Activated T-helper 1 cell treated with Interleukin-2 at 50 U/mL for 16 hours (primary cell): ENCODE results near the gene RSBN1.
A peak's percentile ranks its signal among the peaks of the same experiment; 100 is the strongest.
"Not testable (repeated sequence)": the region's sequence is repeated elsewhere in the genome, so short reads cannot be mapped to it uniquely, and the experiment has no call there.

Experiments
- DNase-seq: peaks from one replicate; pipeline ENCODE4 v3.0.0-alpha.2; 2020; ENCODE audit warnings: low read depth

The RSBN1 gene

DNA sequence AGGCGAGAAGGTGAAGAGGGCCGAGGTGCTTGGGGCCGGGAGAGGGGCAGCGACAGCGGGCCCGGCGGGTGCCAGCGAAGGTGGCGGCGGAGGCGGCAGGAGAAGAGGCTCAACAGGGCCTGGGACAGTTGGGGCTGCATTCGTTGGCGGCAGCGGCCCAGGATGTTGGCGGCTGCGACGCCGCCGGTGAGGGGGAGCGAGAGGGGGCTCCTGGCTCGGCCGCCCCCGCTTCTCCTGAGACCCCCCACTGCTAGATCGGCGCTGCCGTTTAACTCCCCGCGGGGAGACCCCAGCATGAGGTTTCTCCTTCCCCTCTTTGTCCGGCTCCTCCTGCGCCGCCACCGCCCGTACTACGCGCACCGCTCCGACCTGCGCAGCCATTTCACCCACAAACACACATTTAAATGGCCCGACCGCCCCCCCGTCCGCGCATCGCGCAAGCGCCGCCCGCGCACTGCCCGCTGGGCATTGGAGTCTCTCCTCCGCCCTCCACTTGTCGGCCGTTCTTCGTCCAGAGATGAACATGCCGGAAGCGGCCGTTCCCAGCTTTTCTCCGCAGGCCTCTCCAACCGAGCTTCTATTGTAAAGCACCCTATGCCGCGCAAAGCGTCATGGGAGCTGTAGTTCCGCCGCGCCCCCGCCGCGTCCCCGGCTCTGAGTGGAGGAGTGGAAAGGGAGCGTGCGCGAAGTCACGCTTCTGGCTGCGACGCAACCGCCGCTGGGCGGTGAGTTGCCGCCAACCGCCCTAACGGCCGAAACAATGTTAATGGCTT is at the start of gene RSBN1:
TSS of gene RSBN1 (minus strand) at position 589 of the 773 bp plus-strand sequence. CDS start at position 525, 64 bp downstream.
- peak; percentile 98 for DNase-seq

- DNase-seq: no peak
Observed at GRCh38 chr1:113861641-113862040, 49.4 kb upstream of the RSBN1 start.

- no peak for DNase-seq
Observed at GRCh38 chr1:113860891-113861290, 48.6 kb upstream of the RSBN1 start.

GRCh38 chr1:113859478-113860175 is 47.4 kb upstream of the RSBN1 start:
- DNase-seq: no peak

DNA sequence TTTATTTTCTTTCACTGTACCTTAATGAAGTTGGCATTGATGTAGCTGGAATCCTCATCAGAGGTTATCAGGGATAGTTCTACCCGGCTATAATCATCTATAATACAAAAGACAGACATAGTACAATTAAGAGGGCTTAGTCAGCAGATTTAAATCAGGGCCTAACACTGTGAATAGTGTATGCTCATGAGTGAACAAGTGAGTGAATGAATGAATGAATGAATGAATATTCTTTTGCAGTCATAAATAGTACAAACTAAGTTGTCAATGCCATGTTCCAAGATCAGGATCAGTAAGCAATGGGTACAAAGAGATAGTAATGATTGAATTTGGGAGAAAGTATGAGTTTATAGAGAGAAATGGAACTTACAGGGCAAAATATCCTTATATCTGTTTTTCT is 46.7 kb upstream of the RSBN1 start:
- no peak for DNase-seq

DNA sequence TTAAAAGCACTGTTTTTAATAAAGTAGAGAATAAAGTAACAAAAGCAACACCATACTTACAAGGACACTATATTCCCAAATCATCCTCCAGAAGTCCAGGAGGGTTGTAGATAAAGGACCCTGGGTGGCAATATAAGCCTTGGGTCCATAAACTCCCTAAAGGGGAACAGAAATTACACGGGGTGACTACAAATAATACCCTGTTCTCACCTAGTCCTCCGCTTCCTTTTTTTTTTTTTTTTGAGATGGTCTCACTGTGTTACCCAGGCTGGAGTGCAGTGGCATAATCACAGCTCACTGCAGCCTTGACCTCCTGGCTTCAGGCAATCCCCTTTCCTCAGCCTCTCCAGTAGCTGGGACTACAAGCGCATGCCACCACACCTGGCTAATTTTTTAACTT is 46.1 kb upstream of the RSBN1 start:
- no peak for DNase-seq

GRCh38 chr1:113857776-113858175 is 45.5 kb upstream of the RSBN1 start:
- DNase-seq: no peak

DNA sequence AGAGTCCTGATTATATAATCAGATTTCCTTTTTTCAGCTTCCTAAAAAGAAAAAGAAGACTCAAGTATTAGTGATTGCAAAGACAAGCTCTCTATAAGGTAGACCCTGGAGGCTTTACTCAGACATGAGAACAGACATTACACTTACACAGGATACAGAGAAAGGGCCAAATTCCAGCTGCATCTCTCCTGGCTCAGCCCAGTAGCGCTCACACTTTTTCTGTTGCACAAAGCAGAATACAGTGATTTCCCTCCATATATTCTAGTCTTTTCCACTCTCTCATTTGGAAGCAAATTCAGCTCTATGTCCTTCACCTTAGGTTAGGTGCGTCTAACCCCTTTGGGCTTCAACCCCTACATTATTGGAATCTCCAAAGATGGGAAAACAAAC is 44.1 kb upstream of the RSBN1 start:
- no peak for DNase-seq

GRCh38 chr1:113855630-113856400 is 43.5 kb upstream of the RSBN1 start:
- DNase-seq: no peak

GRCh38 chr1:113854234-113854633 is 42.0 kb upstream of the RSBN1 start:
- no peak for DNase-seq

DNA sequence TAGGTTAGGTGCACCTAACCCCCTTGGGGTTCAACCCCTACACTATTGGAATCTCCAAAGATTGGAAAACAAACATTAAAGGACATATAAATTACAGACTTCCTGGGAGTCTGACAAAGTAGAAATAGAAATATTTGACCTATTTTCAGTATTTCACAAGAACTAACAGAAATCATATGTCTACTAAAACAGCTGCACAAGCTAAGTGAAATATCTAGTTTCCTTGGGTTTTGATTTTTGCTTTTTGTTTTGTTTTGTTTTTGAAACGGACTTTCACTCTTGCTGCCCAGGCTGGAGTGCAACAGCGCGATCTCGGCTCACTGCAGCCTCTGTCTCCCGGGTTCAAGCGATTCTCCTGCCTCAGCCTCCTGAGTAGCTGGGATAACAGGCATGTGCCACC is 40.4 kb upstream of the RSBN1 start:
- DNase-seq: not testable (repeated sequence)

- no peak for DNase-seq
Observed at GRCh38 chr1:113850127-113850796, 38.0 kb upstream of the RSBN1 start.

GRCh38 chr1:113849072-113849471 is 36.8 kb upstream of the RSBN1 start:
- no peak for DNase-seq

- no peak for DNase-seq
Observed at GRCh38 chr1:113846391-113847035, 34.2 kb upstream of the RSBN1 start.

DNA sequence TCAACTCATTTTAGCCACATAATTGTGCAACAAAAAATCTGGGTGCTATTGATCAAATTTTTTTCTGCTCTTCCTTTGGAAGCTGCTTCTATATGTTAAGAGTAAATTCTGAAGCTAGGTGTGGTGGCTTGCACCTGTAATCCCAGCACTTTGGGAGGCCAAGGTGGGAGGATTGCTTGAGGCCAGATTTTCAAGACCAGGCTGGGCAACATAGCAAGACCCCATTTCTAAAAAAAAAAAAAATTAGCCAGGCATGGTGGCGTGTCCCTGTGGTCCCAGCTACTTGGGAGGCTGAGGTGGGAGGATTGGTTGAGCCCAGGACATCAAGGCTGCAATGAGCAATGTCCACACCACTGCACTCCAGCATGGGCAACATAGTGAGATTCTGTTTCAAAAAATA is 24.3 kb upstream of the RSBN1 start:
- no peak for DNase-seq

- DNase-seq: no peak
Observed at GRCh38 chr1:113835686-113836290, 23.5 kb upstream of the RSBN1 start.

- no peak for DNase-seq
Observed at GRCh38 chr1:113834716-113835115, 22.4 kb upstream of the RSBN1 start.

GRCh38 chr1:113830039-113830438 is 17.8 kb upstream of the RSBN1 start:
- no peak for DNase-seq

DNA sequence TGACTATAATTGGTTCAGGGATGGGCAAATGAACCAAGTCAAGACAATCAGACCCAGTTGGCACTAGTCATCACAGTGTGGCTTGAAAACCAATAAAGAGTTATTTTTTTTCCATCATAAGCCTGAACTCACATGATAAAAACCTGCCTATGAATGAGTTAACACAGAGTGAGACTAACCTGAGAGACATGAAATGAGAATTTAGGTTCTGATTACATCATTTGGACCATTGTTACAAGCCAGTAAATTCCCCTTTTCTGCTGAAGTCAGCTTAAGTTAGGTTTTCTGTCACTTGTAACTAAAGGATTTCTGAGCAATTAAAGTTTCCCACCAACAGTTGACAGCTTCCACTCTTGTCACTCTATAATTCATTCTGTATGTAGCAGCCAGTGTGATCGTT is 9.6 kb upstream of the RSBN1 start:
- DNase-seq: no peak

DNA sequence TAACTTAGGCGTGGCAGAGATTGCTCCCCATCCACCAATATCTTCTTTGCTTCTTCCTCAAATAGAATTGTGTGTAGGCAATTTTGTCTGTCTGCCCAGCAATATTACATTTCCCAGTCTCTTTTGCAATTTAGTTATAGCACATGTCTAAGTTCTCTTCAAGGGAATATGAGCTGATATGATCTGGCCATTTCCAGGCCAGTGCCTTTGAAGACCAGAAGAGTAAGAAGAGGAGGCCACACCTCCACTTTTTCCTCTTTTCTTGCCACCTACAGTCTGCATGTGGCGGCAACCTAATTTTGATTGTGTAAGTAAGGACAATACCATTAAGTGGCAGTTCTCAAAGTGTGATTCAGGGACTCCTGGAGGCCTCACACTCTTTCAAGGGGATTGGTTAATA is 6.3 kb upstream of the RSBN1 start:
- DNase-seq: no peak

DNA sequence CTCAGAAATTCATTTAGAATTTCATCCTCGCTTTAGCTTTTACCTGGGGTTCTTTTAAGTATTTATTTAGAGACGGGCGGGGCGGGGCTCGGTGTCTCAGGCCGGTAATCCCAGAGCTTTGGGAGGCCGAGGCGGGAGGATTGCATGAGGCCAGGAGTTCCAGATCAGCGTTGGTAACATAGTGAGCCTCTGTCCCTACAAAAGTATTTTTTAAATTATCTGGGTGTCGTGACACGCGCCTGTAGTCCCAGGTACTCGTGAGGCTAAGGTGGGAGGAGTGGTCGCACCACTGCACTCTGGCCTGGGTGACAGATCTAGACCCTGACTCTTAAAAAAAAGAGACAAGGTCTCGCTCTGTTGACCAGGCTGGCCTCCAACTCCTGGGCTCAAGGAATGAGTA is 942 bp upstream of the RSBN1 start:
- no peak for DNase-seq
